ENCODE data around the gene ERICH2.
A peak's percentile ranks its signal among the peaks of the same experiment; 100 is the strongest.

The ERICH2 gene

GRCh38 chr2:170763232-170763631, 6.9 kb upstream of the ERICH2 start:
- DNase-seq = no peak

GRCh38 chr2:170764880-170765261, 5.3 kb upstream of the ERICH2 start:
- no peak for DNase-seq

DNA sequence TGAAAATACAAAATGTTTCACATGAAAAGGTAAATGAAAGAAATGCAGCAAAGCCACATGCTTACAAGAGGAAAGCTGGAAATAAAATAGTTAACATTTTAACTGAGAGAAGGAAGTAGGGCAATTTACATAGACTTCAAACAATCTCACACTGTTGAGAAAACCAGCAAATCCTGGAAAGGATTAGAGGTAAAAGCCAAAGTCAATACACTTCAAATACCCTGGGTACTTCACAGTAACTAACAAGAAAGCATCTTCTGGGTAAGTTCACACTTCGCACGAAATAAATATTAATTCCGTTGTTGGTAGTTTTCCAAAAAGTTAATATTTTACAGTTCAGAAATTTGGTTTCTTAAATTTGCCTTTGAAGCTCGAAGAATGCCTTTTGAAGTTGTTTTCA, 3.5 kb upstream of the ERICH2 start:
- DNase-seq = no peak

DNA sequence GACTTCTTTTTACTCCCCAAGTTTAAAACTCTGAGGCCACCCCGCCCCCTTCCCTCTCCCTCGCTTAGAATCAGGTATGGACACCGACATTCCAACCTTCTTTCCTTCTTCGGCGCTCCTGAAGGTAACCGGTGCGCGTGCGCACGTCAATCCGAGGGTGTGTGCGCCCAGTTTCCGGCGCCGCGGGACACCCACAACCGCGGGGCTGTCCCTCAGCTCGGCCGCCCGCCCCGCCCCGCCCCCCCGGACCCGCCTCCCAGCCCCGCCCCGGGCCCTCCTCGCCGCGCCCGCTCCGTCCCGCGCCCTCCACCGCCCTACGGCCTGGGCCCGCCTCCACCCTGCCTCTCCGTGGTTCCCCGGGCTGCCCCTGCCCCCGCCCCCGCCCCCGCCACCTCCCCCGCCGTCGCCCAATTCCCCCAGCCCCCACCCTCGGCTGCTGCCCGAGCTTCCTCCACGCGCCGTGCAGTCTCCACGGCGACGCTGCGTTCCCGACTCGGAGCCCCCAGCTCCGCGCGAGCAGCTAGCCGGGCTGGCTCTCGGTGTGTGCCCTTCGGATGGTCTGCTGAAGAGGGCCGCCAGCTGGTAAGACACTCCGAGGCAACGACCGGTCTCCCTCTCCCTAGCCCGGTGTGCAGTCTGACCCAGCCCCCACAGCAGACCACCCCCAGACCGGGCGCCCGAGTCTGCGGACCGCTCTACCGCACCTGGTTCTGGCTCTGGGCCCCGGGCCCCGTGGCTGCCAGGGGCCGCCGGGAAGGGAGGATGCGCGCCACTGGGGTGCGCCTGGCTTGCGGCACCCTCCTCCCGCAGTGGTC, 635 bp downstream of the ERICH2 start:
- DNase-seq = peak; percentile 46

DNA sequence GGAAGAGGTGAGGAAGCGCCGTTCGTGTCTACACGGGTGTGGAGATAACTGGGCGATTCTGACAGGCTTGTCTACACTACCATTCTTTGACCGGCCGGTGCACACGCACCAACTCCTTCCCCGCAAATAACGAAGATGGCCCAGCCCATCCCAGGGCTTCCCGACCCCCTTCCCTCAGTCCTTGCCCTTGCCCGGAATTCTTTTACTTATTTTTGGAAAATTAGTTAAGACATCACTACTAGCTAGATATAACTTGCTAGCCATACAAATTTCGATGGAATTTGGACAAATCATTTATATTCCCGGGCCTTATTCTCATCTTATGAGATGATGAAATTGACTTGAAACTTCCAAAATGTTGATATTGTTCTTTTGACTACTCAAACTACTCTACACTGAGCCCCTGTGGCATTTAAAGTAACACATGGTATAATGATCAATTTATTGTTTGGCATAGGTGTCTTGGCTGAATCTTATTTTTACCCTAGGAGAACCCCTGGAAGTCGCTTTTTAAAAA, 1.3 kb downstream of the ERICH2 start:
- no peak for DNase-seq

GRCh38 chr2:170772295-170772694, 2.1 kb downstream of the ERICH2 start:
- DNase-seq = no peak

DNA sequence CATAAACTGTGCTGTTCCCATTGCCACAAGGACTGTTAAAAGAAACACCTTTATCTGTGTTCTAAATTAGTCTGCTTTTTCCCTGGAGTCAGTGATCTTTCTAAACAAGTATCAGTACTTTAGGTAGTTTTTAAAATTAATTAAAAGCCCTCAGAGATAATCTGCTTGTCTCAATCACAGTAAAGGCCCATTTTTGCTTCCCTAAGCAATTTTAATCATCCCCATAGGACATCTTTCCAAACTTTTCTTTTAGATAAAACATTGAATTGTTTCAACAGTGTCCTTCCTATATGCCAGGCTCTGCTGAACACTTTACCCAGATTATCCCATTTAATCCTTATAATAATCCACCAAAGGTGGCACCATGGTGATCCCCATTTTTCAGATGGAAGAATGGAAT, 3.9 kb downstream of the ERICH2 start:
- DNase-seq = no peak

DNA sequence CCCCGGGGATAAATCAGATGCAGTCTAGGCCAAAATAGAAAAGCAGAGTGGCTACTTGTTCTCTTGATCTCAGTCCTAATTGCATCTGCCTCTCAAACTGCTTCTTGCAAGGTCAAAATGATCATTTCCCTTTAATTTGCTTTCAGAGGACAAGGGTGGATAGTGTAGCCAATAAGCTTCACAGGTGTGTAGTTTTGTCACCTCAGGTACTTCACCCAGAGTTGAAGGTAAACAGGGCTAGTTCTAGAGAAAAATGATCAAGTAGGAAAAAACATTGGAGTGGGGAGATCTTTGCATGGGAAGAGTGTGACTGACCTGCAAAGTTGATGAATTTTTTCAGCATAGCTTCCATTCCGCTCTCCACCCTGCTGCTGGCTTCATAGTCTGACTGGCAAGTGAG, 8.7 kb downstream of the ERICH2 start:
- DNase-seq = no peak

DNA sequence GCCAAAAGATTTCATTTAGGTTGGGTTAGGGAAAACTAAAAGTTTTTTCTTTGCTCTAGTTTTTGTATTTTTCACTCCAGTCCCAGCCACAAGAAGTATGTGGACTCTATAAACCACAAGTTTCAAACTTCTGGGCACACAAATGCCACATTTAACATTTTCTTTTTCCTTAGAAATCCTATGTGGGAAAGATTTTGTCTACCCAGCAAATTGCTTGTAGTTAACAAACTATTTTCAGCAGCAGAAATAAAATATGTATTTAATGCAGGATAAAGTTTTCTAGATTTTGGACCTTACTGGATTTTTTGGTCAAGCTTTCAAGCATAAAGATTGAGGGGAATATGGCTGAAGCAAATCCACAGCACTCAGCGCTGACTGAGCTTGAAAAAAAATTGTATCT, 9.1 kb downstream of the ERICH2 start:
- no peak for DNase-seq

- DNase-seq = no peak
Observed at GRCh38 chr2:170782673-170783072, 12.5 kb downstream of the ERICH2 start.

DNA sequence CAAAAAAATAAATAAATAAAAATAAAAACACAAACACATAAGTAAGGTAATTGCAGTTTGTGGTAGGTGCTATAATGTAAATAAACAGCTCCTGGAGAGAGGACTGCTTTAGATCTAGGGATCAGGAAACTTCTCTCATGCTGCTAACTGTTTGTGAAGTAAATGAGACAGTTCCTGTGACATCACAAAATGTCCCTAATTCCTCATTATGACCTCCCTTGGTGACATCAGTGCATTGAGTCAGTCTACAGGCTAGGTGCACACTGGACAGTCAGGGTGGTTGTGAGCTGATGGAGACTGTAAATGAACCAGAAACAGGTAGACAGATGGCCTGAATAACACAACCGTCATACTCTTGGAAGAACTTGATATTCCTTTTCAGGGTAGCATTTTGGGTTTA, 13.4 kb downstream of the ERICH2 start:
- no peak for DNase-seq

DNA sequence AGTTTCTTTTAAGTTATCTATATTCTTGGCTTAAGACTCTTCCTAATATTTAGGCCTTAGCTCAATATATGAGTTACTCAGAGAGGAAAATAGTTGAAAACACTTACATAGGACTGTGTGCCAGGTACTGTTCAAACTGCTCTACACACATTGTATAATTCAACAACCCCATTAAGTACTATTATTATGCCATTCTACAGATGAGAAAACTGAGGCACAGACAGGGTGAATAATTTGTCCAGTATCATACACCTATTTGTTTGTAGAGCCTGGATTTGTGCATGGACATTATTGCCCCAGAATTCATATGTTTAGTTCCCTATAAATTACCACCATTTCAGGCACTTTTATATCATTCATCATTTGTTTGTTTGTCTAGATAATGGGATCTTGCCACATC, 28.8 kb downstream of the ERICH2 start:
- no peak for DNase-seq

GRCh38 chr2:170806548-170806947, 36.4 kb downstream of the ERICH2 start:
- DNase-seq = no peak

- DNase-seq = no peak
Observed at GRCh38 chr2:170812710-170813600, 42.8 kb downstream of the ERICH2 start.

DNA sequence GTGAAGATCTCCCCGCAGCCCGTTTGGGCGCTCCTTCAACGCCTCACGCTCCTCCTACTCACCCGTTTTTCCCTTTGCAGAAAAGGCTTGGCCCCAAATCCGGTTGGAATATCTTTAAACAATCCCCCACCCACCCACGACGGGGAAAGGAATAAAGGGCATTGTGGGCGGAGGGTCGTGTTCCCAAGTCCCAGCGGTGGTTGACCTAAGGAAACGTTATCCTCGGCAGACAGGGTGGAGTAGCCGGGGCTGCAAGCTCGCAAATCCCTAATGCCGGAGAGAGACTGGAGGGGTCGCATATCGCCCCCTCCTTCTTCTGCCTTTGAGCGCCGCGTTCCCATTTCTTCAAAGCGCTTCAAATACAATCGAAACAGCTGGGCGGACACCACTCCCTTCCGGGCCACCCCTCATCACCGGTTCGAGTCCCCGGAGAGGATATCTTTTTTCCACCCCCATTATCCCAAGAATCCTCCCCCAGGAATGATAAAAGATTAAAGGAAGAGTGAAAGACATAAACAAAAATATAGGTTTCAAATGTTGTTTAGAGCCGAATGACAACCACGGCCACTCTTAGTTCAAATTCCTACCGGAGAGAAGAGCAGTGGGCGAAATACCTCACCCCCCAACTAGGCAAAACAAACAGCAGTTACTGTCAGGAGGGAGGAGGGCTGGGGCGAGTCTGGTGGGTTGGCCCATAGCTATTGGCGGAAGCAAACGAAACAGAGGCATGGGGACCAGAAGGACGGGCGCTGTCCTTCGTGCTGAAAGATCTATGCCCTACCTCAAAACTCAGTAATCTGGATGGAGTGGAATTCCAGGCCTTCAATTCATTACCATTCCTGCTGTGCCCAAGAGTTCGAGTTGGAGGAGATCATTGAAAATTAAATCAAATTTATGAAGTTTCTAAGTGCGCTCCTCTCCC, 43.7 kb downstream of the ERICH2 start:
- no peak for DNase-seq

DNA sequence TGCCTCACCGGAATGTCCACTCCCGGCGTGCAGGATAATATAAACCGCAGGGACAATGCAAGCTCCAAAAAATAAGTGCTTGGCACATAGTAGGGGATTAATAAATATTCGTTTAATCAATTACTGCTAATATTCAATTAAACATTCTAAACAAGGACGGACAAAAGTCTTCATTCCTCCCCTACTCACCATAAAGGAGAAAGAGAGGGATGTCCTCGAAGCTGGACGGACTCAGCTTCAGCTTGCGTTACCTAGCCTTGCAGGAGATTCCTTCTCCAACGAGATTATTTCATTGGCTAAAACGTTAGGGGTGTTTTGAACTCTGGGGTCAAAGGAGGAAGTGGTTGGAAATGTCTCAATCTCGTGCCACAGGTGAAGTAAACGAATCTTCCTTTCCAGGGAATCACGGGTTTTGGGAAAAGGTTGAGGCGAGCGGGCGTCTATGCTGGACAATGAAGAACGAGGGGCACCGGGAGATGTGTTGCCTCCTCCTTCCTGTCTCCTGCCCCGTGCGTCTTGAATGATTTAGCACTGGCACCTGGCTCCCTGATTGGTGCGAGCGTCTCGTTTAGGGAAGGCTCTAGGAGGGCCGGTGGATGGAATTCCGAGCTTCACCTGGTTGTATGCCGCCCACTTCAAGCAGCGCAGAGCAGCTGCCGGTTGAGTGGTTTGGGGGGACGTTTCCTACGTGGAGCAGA, 44.5 kb downstream of the ERICH2 start:
- DNase-seq = no peak

GRCh38 chr2:170815311-170815710, 45.1 kb downstream of the ERICH2 start:
- DNase-seq = no peak

GRCh38 chr2:170815746-170816503, 45.7 kb downstream of the ERICH2 start:
- DNase-seq = peak; percentile 38

GRCh38 chr2:170816504-170817092, 46.4 kb downstream of the ERICH2 start, which contains the start of gene GAD1:
TSS of gene GAD1 (plus strand) at chr2:170816887. CDS start at chr2:170818592, 1,705 bp downstream.
- no peak for DNase-seq

- no peak for DNase-seq
Observed at GRCh38 chr2:170817093-170818035, 47.2 kb downstream of the ERICH2 start.
